IMR-90 (cell line): Measurements from ENCODE around the gene ATG9B. TPM values are rescaled to one million over a fixed set of nuclear protein-coding genes. Genes with fewer than 3 reads are reported as not detected.

Source experiments
- ATAC-seq: fragments of 200-7000 bp; cut with Tn5 transposase; 2 replicates; pipeline ENCODE4 v1.9.1; 2020; ENCODE audit warnings: low read depth, mild to moderate bottlenecking, moderate library complexity
- BruUV-seq: library from RNA; stranded (reverse); fragments of 400-500 nt; replicated peaks from 2 replicates; lab custom pipeline; 2021; lab: Mats Ljungman, UMichigan
- CTCF ChIA-PET: fragments of 300-600 bp; formaldehyde crosslinking; extraction: SDS; loops from one replicate; lab custom pipeline; 2021; ENCODE audit warnings: antibody characterized with exemption; lab: Yijun Ruan, JAX
- POLR2A ChIA-PET: fragments of 300-600 bp; sonication (Branson Sonifier 250); formaldehyde crosslinking; loops from one replicate; lab custom pipeline; 2022; ENCODE audit warnings: antibody characterized with exemption; ENCODE audit not compliant: unreplicated experiment; lab: Charles Lee
- DNase-seq: peaks from one replicate; pipeline ENCODE4 v3.0.0; 2013
- H2AFZ ChIP-seq: replicated peaks from 2 replicates; pipeline ENCODE3; 2013; ENCODE audit warnings: low read length, mild to moderate bottlenecking; ENCODE audit not compliant: poor library complexity
- H2AK5ac ChIP-seq: 2 replicates; pipeline ENCODE4 v1.6.1; 2013; ENCODE audit warnings: low read depth, low read length, inconsistent platforms
- H2AK9ac ChIP-seq: replicated peaks from 2 replicates; pipeline ENCODE3; 2013; ENCODE audit warnings: mild to moderate bottlenecking, low read depth, low read length, moderate library complexity; ENCODE audit not compliant: poor library complexity
- H2BK120ac ChIP-seq: 2 replicates; pipeline ENCODE4 v1.6.1; 2013; ENCODE audit warnings: low read depth, low read length, inconsistent platforms
- H2BK15ac ChIP-seq: 3 replicates; pipeline ENCODE4 v1.6.1; 2013; ENCODE audit warnings: low read depth, low read length, inconsistent platforms
- H2BK20ac ChIP-seq: 2 replicates; pipeline ENCODE4 v1.6.1; 2013; ENCODE audit warnings: low read depth, mild to moderate bottlenecking, inconsistent platforms, low read length, moderate library complexity
- H2BK5ac ChIP-seq: 2 replicates; pipeline ENCODE4 v1.6.1; 2013; ENCODE audit warnings: mild to moderate bottlenecking, low read depth, low read length, inconsistent platforms; ENCODE audit not compliant: poor library complexity, severe bottlenecking
- H3K14ac ChIP-seq: replicated peaks from 2 replicates; pipeline ENCODE4 v1.6.1; 2013; ENCODE audit warnings: low read depth, low read length, inconsistent platforms
- H3K18ac ChIP-seq: 2 replicates; pipeline ENCODE4 v1.6.1; 2013; ENCODE audit warnings: low read depth, low read length, control low read depth
- H3K23ac ChIP-seq: 2 replicates; pipeline ENCODE4 v1.6.1; 2013; ENCODE audit warnings: low read depth, low read length, inconsistent platforms
- H3K27ac ChIP-seq: 2 replicates; pipeline ENCODE4 v1.5.1; 2013; ENCODE audit warnings: mild to moderate bottlenecking, control low read depth, low read length; ENCODE audit not compliant: insufficient read depth
- H3K27me3 ChIP-seq: 2 replicates; pipeline ENCODE4 v1.6.1; 2013; ENCODE audit warnings: low read length; ENCODE audit not compliant: control insufficient read depth, insufficient read depth
- H3K36me3 ChIP-seq: 2 replicates; pipeline ENCODE4 v1.6.1; 2013; ENCODE audit warnings: low read length, mixed read lengths; ENCODE audit not compliant: control insufficient read depth, insufficient read depth
- H3K4ac ChIP-seq: 2 replicates; pipeline ENCODE4 v1.6.1; 2013; ENCODE audit warnings: low read depth, low read length, inconsistent platforms
- H3K4me1 ChIP-seq: 2 replicates; pipeline ENCODE4 v1.6.1; 2013; ENCODE audit warnings: low read length, mixed read lengths; ENCODE audit not compliant: control insufficient read depth, insufficient read depth
- H3K4me2 ChIP-seq: 2 replicates; pipeline ENCODE4 v1.6.1; 2013; ENCODE audit warnings: low read depth, mild to moderate bottlenecking, control low read depth, low read length, moderate library complexity
- H3K4me3 ChIP-seq: 2 replicates; pipeline ENCODE4 v1.5.1; 2013; ENCODE audit warnings: low read depth, mild to moderate bottlenecking, control low read depth, low read length, moderate library complexity; ENCODE audit not compliant: insufficient read depth
- H3K56ac ChIP-seq: 2 replicates; pipeline ENCODE4 v1.6.1; 2013; ENCODE audit warnings: low read length, inconsistent platforms; ENCODE audit not compliant: insufficient read depth; ENCODE audit errors: extremely low read depth
- H3K79me1 ChIP-seq, 2 experiments: 2 replicates each; pipeline ENCODE4 v1.6.1; 2013; ENCODE audit warnings: low read length in 2 of 2, inconsistent platforms in 1 of 2, low read depth in 1 of 2
- H3K9ac ChIP-seq: 2 replicates; pipeline ENCODE4 v1.6.1; 2013; ENCODE audit warnings: low read depth, low read length, control low read depth
- H3K9me1 ChIP-seq: 2 replicates; pipeline ENCODE4 v1.6.1; 2013; ENCODE audit warnings: low read length, inconsistent platforms; ENCODE audit not compliant: insufficient read depth
- H3K9me3 ChIP-seq: 2 replicates; pipeline ENCODE4 v1.6.1; 2013; ENCODE audit warnings: low read length; ENCODE audit not compliant: control insufficient read depth, insufficient read depth
- H4K20me1 ChIP-seq: 2 replicates; pipeline ENCODE4 v1.6.1; 2013; ENCODE audit warnings: low read length, inconsistent platforms; ENCODE audit not compliant: insufficient read depth
- H4K5ac ChIP-seq: 2 replicates; pipeline ENCODE4 v1.6.1; 2013; ENCODE audit warnings: mild to moderate bottlenecking, low read depth, low read length, control low read depth
- H4K8ac ChIP-seq, 2 experiments: 2 replicates each; pipeline ENCODE4 v1.6.1; 2013; ENCODE audit warnings: low read depth in 2 of 2, low read length in 2 of 2, control low read depth in 1 of 2, inconsistent platforms in 1 of 2
- H4K91ac ChIP-seq: 2 replicates; pipeline ENCODE4 v1.6.1; 2013; ENCODE audit warnings: low read depth, low read length, inconsistent platforms; ENCODE audit not compliant: insufficient read depth
- BHLHE40 ChIP-seq: fragments of 150-350 bp; IDR thresholded peaks from 2 replicates; pipeline ENCODE4 v1.6.1; 2016; ENCODE audit warnings: mild to moderate bottlenecking, low read depth, low read length
- CEBPB ChIP-seq: IDR thresholded peaks from 2 replicates; pipeline ENCODE4 v1.6.1; 2012; ENCODE audit warnings: low read depth, low read length, improper control_type of control experiment
- CHD1 ChIP-seq: IDR thresholded peaks from 2 replicates; pipeline ENCODE4 v1.6.1; 2012; ENCODE audit warnings: low read depth, low read length, improper control_type of control experiment
- FOS ChIP-seq: fragments of 150-350 bp; IDR thresholded peaks from 2 replicates; pipeline ENCODE4 v1.6.1; 2016; ENCODE audit warnings: low read depth, low read length
- MAFK ChIP-seq: IDR thresholded peaks from 2 replicates; pipeline ENCODE4 v1.6.1; 2012; ENCODE audit warnings: low read depth, low read length, improper control_type of control experiment
- MAZ ChIP-seq: IDR thresholded peaks from 2 replicates; pipeline ENCODE4 v1.6.1; 2012; ENCODE audit warnings: low read depth, mild to moderate bottlenecking, low read length, improper control_type of control experiment, moderate library complexity, borderline replicate concordance
- MXI1 ChIP-seq: IDR thresholded peaks from 2 replicates; pipeline ENCODE4 v1.6.1; 2012; ENCODE audit warnings: low read depth, mild to moderate bottlenecking, low read length, moderate library complexity, borderline replicate concordance
- NFE2L2 ChIP-seq: fragments of 150-350 bp; IDR thresholded peaks from 2 replicates; pipeline ENCODE4 v1.6.1; 2016; ENCODE audit warnings: low read depth, mild to moderate bottlenecking, low read length
- POLR2A ChIP-seq: IDR thresholded peaks from 2 replicates; pipeline ENCODE4 v1.6.1; 2012; ENCODE audit warnings: mild to moderate bottlenecking, low read depth, low read length
- RAD21 ChIP-seq: IDR thresholded peaks from 2 replicates; pipeline ENCODE4 v1.6.1; 2012; ENCODE audit warnings: low read length, improper control_type of control experiment
- RCOR1 ChIP-seq: IDR thresholded peaks from 2 replicates; pipeline ENCODE4 v1.6.1; 2012; ENCODE audit warnings: mild to moderate bottlenecking, low read length, improper control_type of control experiment; ENCODE audit not compliant: insufficient replicate concordance
- RFX5 ChIP-seq: IDR thresholded peaks from 2 replicates; pipeline ENCODE4 v1.8.0; 2012; ENCODE audit warnings: low read depth, mild to moderate bottlenecking, low read length, moderate library complexity
- SMC3 ChIP-seq: fragments of 150-350 bp; IDR thresholded peaks from 2 replicates; pipeline ENCODE4 v1.6.1; 2016; ENCODE audit warnings: low read depth, mild to moderate bottlenecking, antibody characterized with exemption, low read length, moderate library complexity
- whole genome bisulfite sequencing, 2 experiments: methylation state at CpG; one replicate each; pipeline versions ENCODE4 v1.1.5 to v1.1.7; 2013; ENCODE audit warnings: missing lambda C conversion rate in 2 of 2; ENCODE audit not compliant: insufficient read length in 1 of 2; ENCODE audit errors: extremely low coverage in 2 of 2; 5-methylcytosine and 5-hydroxymethylcytosine counted together
- dilution Hi-C: fragments of 300-500 bp; cut with HindIII; formaldehyde crosslinking; loops from one replicate; pipeline ENCODE4 v1.14.3; 2018; ENCODE audit warnings: low sequenced_read_pairs; ENCODE audit not compliant: unreplicated experiment
- in situ Hi-C: fragments of 300-500 bp; cut with MboI; formaldehyde crosslinking; loops from 3 replicates; pipeline ENCODE4 v1.14.3; 2019; ENCODE audit warnings: low sequenced_read_pairs, inconsistent platforms, mixed read lengths
- intact Hi-C: fragments of 100-400 bp; cut with micrococcal nuclease; formaldehyde crosslinking; loops from 2 replicates; pipeline ENCODE4 v1.10.0; 2022
- polyA plus RNA-seq, 3 experiments: library from polyadenylated mRNA; depleted of rRNA; stranded (reverse); fragments of >200 nt; gene quantifications; 2 replicates each; pipeline ENCODE4 v1.2.3, GENCODE V29; 2012; ENCODE audit warnings: low replicate concordance in 1 of 3
- total RNA-seq: library from RNA; depleted of rRNA; stranded (reverse); fragments of >200 nt; gene quantifications from 2 replicates; pipeline ENCODE4 v1.2.3, GENCODE V29; 2012
- TF ChIP-seq, protein P1 (sequence below): fragments of 150-350 bp; IDR thresholded peaks from 2 replicates; pipeline ENCODE4 v1.6.1; 2017; ENCODE audit warnings: mild to moderate bottlenecking, antibody characterized with exemption, low read length, low read depth
- TF ChIP-seq, protein P2 (sequence below): fragments of 150-350 bp; IDR thresholded peaks from 2 replicates; pipeline ENCODE4 v1.6.1; 2016; ENCODE audit warnings: low read depth, mild to moderate bottlenecking, low read length, moderate library complexity, borderline replicate concordance
- TF ChIP-seq, protein P3 (sequence below): conservative IDR thresholded peaks from 2 replicates; pipeline ENCODE4 v1.5.1; 2012; ENCODE audit warnings: mild to moderate bottlenecking, low read depth, low read length, improper control_type of control experiment

ATG9B gene
- total and polyA plus RNA-seq, 2 of the 4 experiments (the other 2 are of a cell fraction) = 0.18 to 0.91 TPM

DNA sequence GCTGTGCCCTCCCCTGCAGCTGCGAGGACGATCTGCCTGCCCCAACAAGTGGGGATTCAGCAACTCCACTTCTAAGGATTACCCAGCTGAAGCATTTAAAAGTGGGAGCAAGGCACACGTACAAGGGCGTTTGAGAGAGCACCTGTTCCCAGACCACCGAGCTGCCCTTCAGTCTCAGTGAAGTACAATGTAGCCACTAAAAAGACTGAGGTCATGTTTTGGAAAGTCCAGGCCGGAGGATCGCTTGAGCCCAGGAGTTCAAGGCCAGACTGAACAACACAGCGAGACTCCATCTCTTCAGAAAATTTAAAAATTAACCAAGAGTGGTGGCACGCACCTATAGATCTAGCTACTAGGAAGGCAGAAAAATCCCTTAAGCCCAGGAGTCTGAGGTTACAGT lies 18.7 kb downstream of the ATG9B start:
- no peaks in the 10 kb centered on the region for H3K9me1 ChIP-seq
- no peak overlapping the region for H3K18ac ChIP-seq
- H3K4me1 ChIP-seq = peaks cover 2% of the 10 kb centered on the region; the same call in 1 of the 2 replicates
- H2BK15ac ChIP-seq = no peak overlapping the region
- H3K9me3 ChIP-seq = no peaks in the 10 kb centered on the region
- no TSS peak for BruUV-seq
- H3K4ac ChIP-seq = no peak overlapping the region
- no peak overlapping the region for H2BK5ac ChIP-seq
- ChIA-PET POLR2A (no interaction called here), CTCF (interaction anchor here (2.0 kb wide), 1 partner anchor 43 kb away, joined by 4 read pairs; no protein-coding TSS in a partner anchor)
- H4K91ac ChIP-seq = no peak overlapping the region
- dilution Hi-C loops (no loop called here), intact Hi-C loops (no loop called here), in situ Hi-C loops (no loop called here)
- H3K27me3 ChIP-seq = peaks cover 16% of the 10 kb centered on the region
- no peaks in the 10 kb centered on the region for H3K79me1 ChIP-seq
- no peak overlapping the region for H2BK20ac ChIP-seq
- H3K56ac ChIP-seq = no peak overlapping the region
- no peak overlapping the region for H4K8ac ChIP-seq
- no peak overlapping the region for H2AFZ ChIP-seq
- no peak overlapping the region for H3K9ac ChIP-seq
- no peaks in the 10 kb centered on the region for H3K36me3 ChIP-seq
- H4K20me1 ChIP-seq = no peaks in the 10 kb centered on the region
- H3K14ac ChIP-seq = no peak overlapping the region
- ATAC-seq (no peak), DNase-seq (no peak)
- no peak overlapping the region for H3K4me2 ChIP-seq
- H2BK120ac ChIP-seq = no peak overlapping the region
- H2AK5ac ChIP-seq = no peak overlapping the region
- H3K4me3 ChIP-seq = no peak overlapping the region
- TF ChIP-seq MXI1 (no peak), SMC3 (no peak), FOS (no peak), MAFK (no peak), RCOR1 (no peak), RAD21 (no peak), CEBPB (no peak), NFE2L2 (no peak), BHLHE40 (no peak), MAZ (no peak), CHD1 (no peak), RFX5 (no peak), POLR2A (no peak)
- TF ChIP-seq, protein P1, sequence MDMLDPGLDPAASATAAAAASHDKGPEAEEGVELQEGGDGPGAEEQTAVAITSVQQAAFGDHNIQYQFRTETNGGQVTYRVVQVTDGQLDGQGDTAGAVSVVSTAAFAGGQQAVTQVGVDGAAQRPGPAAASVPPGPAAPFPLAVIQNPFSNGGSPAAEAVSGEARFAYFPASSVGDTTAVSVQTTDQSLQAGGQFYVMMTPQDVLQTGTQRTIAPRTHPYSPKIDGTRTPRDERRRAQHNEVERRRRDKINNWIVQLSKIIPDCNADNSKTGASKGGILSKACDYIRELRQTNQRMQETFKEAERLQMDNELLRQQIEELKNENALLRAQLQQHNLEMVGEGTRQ = no peak
- TF ChIP-seq, protein P2, sequence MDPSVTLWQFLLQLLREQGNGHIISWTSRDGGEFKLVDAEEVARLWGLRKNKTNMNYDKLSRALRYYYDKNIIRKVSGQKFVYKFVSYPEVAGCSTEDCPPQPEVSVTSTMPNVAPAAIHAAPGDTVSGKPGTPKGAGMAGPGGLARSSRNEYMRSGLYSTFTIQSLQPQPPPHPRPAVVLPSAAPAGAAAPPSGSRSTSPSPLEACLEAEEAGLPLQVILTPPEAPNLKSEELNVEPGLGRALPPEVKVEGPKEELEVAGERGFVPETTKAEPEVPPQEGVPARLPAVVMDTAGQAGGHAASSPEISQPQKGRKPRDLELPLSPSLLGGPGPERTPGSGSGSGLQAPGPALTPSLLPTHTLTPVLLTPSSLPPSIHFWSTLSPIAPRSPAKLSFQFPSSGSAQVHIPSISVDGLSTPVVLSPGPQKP = no peak
- TF ChIP-seq, protein P3, sequence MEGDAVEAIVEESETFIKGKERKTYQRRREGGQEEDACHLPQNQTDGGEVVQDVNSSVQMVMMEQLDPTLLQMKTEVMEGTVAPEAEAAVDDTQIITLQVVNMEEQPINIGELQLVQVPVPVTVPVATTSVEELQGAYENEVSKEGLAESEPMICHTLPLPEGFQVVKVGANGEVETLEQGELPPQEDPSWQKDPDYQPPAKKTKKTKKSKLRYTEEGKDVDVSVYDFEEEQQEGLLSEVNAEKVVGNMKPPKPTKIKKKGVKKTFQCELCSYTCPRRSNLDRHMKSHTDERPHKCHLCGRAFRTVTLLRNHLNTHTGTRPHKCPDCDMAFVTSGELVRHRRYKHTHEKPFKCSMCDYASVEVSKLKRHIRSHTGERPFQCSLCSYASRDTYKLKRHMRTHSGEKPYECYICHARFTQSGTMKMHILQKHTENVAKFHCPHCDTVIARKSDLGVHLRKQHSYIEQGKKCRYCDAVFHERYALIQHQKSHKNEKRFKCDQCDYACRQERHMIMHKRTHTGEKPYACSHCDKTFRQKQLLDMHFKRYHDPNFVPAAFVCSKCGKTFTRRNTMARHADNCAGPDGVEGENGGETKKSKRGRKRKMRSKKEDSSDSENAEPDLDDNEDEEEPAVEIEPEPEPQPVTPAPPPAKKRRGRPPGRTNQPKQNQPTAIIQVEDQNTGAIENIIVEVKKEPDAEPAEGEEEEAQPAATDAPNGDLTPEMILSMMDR = no peak
- H4K5ac ChIP-seq = no peak overlapping the region
- 48% methylated on average over 3 of the region's 9 CpGs; no CpG with 5 or more reads in 1 of the 2 experiments for WGBS, 2 experiments
- H3K27ac ChIP-seq = no peak overlapping the region
- H3K23ac ChIP-seq = no peak overlapping the region
- no peak overlapping the region for H2AK9ac ChIP-seq
